Sciatic nerve (tissue), 2 donors: Measurements from ENCODE around the gene AFAP1L2. TPM values are rescaled to one million over a fixed set of nuclear protein-coding genes. Genes with fewer than 3 reads are reported as not detected.

Experiments used
- ATAC-seq: fragments of 200-7000 bp; cut with Tn5 transposase; one replicate; pipeline ENCODE4 v1.9.1; 2020; ENCODE audit warnings: mild to moderate bottlenecking, moderate library complexity
- DNase-seq: peaks from one replicate; pipeline ENCODE4 v3.0.0-alpha.2; 2020; ENCODE audit warnings: low spot score
- intact Hi-C: fragments of 100-400 bp; cut with DNase I; formaldehyde crosslinking; loops from one replicate; pipeline ENCODE4 v1.14.2; 2022
- total RNA-seq: library from RNA; stranded (reverse); fragmentation: NEBNext Ultra II Directional; extraction: Animal tissue kit (Norgen Biotek cat#: 25700); gene quantifications from one replicate; pipeline ENCODE4 v1.2.1, GENCODE V29; 2021
- donor health status: DM: no; HTN: no; CAD: no.
- donor health status: DM: no; HTN: no; CAD: no.

The AFAP1L2 gene
- total RNA-seq, 1 donor from 2014 or later = 144 TPM

DNA sequence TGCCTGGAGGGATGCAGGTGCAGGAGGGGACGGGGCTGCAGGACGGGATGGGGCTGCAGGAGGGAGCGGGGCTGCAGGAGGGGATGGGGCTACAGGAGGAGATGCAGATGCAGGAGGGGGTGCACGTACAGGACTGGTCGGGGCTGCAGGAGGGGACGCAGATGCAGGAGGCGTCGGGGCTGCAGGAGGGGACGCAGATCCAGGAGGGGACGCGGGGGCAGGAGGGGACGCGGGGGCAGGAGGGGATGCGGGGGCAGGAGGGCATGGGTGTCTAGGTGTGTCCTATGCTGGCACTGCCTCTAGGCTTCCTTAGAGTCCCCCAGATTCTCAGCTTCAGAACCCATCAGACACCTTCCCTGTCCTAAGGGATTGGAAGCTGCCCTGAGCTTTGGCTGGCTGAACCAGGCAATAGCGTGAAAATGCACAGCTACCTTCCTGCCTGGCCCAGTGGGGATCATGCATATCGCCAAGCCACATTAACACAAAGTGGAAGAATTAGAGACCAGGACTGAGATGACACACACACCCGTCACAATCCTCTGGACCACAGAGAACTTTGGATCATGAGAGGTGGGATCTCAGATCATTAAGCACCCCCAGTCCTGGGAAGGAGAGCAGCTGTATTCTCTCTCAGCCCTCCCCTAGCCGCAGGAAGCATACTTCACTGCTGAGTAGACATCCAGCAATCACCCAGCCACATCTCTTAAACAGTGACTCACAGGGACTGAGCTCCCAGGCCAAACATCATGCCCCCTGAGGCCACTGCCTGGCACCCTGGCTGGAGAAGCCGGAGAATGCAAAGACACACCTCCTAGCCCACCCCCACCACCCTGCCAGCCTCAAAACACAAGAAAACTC is 98.0 kb downstream of the AFAP1L2 start:
- DNase-seq = no peak
- intact Hi-C loops = loop anchor here (10.0 kb wide), 2 partner anchors 98 to 128 kb away; partner anchors contain the start of gene AFAP1L2
- no peak for ATAC-seq

DNA sequence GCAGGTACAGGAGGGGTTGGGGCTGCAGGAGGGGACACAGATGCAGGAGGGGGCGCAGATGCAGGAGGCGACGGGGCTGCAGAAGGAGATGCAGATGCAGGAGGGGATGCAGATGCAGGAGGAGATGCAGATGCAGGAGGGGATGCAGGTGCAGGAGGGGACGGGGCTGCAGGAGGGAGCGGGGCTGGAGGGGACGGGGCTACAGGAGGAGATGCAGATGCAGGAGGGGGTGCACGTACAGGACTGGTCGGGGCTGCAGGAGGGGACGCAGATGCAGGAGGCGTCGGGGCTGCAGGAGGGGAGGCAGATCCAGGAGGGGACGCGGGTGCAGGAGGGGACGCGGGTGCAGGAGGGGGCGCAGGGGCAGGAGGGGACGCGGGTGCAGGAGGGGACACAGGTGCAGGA is 98.8 kb downstream of the AFAP1L2 start:
- no peak for DNase-seq
- no peak for ATAC-seq
- intact Hi-C loops = loop anchor here (10.0 kb wide), 2 partner anchors 99 to 129 kb away; partner anchors contain the start of gene AFAP1L2

DNA sequence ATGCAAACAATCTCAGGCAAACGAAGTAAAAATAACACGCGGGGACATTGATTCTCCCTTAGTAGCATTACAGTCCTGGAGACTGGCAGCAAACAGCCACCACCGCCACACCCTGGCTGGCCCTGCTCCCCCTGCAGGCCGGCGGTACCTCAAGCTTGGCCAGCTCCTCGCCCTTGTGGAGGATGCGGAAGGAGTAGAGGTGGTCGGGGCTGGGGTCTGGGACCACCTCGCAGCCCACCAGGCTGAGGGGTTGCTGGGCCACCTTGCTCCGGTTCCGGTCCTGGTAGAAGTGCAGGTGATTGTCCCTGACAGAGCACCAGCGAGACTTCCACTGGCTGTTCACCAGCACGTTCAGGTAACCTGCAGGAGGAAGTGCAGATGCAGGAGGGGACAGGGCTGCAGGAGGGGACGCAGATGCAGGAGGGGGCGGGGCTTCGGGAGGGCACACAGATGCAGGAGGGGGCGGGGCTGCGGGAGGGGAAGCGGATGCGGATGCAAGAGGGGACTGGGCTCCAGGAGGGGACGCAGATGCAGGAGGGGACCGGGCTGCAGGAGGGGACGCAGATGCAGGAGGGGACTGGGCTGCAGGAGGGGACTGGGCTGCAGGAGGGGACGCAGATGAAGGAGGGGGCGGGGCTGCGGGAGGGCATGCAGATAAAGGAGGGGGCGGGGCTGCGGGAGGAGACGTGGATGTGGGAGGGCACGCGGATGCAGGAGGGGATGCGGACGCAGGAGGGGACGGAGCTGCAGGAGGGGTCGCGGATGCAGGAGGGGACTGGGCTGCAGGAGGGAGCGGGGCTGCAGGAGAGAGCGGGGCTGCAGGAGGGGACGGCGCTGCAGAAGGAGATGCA is 99.5 kb downstream of the AFAP1L2 start:
- intact Hi-C loops = loop anchor here (10.0 kb wide), 2 partner anchors 100 to 130 kb away; partner anchors contain the start of gene AFAP1L2
- no peak for DNase-seq

DNA sequence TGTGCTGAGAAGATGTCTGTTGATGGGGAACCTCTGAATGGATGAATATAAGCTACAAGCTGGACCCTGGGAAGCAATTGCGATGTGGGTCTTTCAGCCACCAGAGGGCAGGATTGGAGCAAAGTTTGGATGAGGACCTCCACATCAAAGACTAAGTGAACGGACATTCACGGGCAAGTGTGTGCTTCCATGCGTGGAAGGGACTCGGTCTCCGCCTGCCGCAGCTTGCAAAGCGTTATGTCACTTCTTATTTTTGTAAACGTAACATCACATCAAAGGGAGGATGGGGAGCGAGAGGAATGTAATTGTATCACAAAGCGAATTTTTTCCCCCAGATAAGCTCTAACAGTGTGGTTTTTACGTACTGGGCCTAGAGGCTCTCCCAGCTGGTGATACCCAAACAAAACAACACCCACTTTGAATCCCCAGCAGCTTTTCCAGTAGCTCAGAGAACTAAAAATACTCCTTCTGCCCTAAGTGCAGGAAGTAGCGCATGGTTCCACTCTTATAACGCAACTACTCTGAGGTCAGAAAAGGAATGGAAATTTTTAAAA is 100.2 kb downstream of the AFAP1L2 start:
- intact Hi-C loops = loop anchor here (10.0 kb wide), 2 partner anchors 101 to 131 kb away; partner anchors contain the start of gene AFAP1L2
- DNase-seq (peak; percentile 92), ATAC-seq (peak; percentile 85)

More for the DNA sequence above, 99.5 kb downstream of the AFAP1L2 start:
- peak; percentile 49 for ATAC-seq

DNA sequence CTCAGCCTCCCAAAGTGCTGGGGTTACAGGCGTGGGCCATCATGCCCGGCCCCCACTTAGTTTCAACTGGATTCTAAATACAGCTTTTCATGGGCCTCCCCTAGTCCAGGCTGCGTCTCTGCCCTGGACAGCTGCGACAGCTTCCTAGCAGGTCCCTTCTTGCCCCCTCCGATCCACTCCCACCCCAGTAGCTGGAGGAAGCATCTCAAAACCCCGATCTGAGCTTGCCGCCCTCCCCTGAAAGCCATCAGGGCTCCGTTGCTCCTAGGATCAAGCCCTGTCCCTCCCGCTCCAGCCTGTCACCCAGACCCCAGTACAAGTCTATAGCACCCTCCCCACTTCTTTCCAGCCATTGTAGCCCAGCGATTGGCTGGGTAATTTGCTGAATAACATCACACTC is 100.7 kb downstream of the AFAP1L2 start:
- intact Hi-C loops = loop anchor here (10.0 kb wide), 2 partner anchors 101 to 131 kb away; partner anchors contain the start of gene AFAP1L2
- DNase-seq (no peak), ATAC-seq (no peak)

DNA sequence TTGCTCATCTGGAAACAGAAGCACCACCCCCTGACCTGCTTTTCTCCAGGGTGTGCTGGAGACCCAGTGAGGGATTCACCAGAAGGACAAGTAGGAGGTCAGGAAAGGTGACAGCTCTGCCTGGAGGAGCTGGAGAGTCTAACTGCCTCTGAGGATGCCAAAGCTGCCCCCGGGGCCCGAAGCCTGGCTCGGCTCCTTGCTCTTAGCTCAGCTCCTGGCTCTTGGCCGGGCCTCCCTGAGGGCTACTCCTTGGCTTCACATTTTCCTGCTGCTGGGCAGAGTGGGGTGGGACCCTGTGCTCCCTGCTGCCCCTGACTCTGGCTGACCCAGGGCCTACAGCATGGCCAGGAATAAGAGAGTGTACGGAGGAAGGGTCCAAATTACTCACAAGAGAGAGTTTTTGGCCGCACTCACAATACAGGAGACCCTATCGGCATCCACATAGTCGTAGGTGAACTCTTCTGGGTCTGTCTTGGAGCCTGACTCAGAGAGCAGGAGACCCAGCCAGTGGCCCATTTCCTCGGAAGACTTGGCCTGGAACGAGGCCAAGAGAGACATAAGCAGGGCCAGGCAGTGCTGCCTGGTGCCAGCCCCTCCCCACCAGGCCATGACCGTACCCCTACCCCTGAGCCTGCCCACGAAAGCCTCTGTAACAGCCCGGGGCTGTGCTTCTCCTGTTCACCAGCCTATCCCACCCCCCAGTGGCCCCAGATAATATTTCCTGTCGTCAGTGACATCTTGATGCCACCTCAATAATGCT is 102.2 kb downstream of the AFAP1L2 start:
- intact Hi-C loops = loop anchor here (10.0 kb wide), 2 partner anchors 103 to 133 kb away; partner anchors contain the start of gene AFAP1L2
- DNase-seq (no peak), ATAC-seq (peak; percentile 43)

DNA sequence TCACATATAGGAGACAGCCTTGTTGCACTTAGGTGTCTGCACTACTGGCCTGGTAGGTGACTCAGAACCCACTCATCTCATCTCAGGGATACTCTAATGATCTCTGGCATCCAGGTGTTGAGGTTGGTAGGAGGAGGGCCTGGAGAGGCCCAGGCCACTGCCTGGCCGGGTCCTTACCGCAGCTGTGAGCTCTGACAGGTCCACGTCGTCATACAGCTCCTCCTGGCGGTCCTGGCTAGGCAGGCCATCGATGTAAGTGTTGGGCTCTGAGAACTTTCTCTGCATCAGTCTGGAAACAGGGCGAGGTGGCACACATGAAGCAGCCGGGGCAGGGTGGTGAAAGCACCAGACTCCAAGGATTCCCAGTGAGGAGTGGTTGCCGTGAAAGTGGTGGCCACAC is 103.1 kb downstream of the AFAP1L2 start:
- DNase-seq (no peak), ATAC-seq (no peak)
- intact Hi-C loops = loop anchor here (10.0 kb wide), 2 partner anchors 104 to 134 kb away; partner anchors contain the start of gene AFAP1L2

DNA sequence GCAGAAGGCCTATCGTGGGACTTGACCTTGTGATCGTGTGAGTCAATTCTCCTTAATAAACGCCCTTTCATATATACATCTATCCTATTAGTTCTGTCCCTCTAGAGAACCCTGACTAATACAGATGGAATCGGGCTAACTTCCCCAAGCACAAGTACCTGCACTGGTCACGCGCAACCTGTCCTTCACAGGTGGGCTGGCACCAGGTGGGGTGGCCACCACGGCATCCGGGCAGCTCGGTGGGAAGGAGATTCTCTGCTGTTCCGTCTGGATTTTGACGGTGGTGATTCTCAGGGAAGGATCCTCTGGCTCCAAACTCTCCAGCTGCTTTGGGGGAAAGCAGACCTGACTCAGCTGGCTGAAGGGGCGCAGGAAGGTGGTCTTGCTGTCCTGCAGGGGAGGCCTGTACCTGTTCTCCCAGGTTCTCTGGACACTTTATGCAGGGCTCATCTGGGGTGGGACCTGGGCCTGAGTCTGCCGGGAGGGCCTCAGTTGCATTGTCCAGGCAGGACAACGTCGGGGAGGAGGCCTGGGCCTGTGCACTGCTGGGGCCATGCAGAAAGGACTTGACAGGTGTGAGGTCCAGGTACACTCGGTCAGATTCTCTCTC is 104.2 kb downstream of the AFAP1L2 start:
- ATAC-seq (no peak), DNase-seq (no peak)
- intact Hi-C loops = loop anchor here (10.0 kb wide), 2 partner anchors 105 to 135 kb away; partner anchors contain the start of gene AFAP1L2

DNA sequence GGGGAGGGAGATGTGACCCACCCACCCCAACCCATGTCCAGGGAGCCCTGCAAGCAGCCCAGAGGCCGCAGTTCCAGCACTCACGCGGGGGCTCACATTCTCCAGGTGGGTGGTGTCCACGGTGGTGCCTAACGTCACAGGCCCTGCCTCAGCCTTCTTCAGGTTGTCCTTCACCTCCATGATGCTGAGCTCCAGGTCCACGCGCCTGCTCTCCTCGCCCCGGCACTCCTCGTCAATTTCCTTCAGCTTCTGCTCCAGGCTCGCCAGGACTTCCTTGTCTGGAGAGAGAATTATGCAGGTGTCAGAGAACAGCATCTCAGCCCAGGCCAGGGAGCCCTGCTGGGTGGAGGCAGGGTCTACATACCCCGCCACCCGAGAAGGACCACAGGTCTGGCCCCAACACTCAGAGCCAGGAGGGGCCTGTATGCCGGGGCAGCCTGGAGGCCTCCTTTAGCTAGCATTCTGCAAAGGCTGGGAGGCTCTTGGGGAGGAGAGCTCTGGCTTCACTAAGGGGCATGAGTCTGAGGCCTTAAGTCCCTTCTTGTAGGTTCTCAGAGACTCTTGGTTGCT is 107.1 kb downstream of the AFAP1L2 start:
- no peak for DNase-seq
- ATAC-seq = no peak
- intact Hi-C loops = no loop called here

DNA sequence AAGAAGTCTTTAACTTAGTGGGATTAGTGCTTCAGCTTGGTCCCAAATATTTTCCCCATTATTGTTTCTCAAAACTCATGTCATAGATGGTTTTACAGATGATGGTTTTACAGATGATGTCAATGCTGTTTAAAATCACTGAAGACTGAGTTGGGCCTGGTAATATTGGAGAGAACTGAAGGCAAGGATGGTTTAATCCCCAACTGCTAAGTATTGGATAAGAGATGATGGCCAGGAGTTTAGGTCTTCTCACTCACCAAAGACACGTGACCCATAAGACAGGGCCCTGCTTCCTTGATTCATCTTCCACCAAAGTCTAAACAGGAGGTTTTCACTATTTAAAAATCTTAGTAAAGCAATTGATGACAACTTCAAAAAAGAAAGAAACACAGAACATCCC is 108.9 kb downstream of the AFAP1L2 start:
- ATAC-seq = no peak
- DNase-seq = no peak
- intact Hi-C loops = no loop called here

DNA sequence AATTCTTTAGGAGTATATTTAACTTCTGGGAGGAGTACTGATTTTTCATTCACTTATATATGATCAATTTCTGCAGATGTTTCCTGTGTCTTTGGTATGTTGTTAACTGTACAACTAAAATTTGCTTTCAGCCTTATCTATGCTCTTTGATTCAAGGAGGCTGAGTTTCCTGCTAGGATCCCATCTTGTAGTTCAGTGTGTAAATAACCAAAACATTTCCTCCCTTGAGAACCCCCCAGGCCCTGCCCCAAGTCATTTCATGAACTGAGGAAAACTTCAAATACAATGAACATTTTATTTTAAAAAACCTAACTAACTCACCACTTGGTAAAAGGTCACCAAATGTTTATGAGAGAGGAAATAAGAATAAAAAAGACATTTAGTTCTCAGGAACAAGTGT is 109.8 kb downstream of the AFAP1L2 start:
- ATAC-seq (peak; percentile 55), DNase-seq (peak; percentile 27)
- intact Hi-C loops = no loop called here

DNA sequence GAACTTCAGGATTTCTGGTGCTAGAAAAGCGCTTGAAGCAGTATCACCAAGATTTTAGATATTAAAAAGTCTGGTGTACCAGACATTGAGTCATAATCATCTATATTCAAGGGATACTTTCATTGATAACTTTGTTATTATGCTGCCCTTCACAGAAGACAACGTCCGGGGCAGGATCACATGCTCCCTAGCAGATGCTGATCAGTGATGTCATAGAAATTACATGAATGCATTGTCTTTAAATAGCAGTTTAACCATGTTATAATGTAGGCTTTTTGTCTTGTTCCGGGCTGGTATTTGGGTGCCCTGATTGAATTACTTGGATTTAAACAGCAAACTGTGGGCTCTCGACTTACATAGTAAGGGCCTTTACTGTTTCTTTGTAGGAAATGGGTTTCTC is 111.2 kb downstream of the AFAP1L2 start:
- intact Hi-C loops = no loop called here
- ATAC-seq (no peak), DNase-seq (peak; percentile 17)

DNA sequence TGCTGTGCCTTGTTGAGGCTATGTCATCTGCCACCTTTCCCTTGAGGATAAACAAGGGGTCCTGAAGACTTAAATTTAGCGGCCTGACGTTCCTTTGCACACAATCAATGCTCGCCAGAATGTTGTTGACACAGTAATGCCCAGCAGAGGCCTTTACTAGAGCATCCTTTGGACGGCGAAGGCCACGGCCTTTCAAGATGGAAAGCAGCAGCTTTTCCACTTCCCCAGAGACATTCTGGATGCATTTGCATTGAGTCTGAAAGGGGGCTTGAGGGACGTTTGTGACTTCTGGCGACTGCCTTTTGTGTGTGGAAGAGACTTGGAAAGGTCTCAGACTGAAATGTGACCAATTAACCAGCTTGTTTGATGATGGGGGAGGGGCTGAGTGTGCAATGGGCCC is 112.8 kb downstream of the AFAP1L2 start:
- ATAC-seq (no peak), DNase-seq (no peak)

DNA sequence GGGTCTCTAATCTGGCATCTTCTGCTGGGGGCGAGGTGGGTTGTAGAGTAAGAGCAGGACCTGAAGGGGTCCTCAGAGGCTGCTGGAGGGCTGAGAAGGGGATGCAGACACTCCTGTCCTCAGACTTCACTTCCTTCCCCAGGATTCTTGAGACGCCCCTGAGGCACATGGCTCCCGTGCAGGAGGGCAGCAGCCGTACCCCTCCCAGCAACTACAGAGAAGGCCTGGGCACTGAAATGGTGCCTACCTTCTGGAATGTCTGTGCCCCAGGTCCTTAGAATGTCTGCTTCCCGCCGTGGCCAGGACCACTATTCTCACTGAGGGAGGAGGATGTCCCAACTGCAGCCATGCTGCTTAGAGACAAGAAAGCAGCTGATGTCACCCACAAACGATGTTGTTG is 113.2 kb downstream of the AFAP1L2 start:
- no peak for ATAC-seq
- intact Hi-C loops = no loop called here
- peak; percentile 14 for DNase-seq

More for the DNA sequence above, 112.8 kb downstream of the AFAP1L2 start:
- intact Hi-C loops = no loop called here

DNA sequence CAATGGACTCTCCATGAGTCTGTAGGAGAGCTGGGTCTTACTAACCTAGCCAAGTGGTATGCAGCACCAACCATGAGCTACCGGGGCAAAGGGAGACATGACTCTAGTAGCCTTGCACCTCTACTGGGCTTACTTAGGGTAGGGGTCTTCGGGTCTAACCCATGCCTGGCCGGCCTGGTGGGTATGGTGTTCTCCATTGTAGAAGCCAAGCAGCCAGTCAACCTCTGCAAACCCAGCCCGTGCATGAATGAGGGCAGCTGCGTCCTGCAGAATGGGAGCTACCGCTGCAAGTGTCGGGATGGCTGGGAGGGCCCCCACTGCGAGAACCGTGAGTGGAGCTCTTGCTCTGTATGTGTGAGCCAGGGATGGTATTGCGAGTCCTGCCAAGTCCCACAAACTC is 114.3 kb downstream of the AFAP1L2 start:
- intact Hi-C loops = no loop called here
- peak; percentile 48 for DNase-seq
- no peak for ATAC-seq

DNA sequence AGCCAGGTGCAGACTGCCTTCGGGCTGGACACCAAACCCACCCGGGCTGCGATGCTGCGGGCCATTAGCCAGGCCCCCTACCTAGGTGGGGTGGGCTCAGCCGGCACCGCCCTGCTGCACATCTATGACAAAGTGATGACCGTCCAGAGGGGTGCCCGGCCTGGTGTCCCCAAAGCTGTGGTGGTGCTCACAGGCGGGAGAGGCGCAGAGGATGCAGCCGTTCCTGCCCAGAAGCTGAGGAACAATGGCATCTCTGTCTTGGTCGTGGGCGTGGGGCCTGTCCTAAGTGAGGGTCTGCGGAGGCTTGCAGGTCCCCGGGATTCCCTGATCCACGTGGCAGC is 115.2 kb downstream of the AFAP1L2 start:
- ATAC-seq (peak; percentile 7), DNase-seq (peak; percentile 59)
- intact Hi-C loops = no loop called here

DNA sequence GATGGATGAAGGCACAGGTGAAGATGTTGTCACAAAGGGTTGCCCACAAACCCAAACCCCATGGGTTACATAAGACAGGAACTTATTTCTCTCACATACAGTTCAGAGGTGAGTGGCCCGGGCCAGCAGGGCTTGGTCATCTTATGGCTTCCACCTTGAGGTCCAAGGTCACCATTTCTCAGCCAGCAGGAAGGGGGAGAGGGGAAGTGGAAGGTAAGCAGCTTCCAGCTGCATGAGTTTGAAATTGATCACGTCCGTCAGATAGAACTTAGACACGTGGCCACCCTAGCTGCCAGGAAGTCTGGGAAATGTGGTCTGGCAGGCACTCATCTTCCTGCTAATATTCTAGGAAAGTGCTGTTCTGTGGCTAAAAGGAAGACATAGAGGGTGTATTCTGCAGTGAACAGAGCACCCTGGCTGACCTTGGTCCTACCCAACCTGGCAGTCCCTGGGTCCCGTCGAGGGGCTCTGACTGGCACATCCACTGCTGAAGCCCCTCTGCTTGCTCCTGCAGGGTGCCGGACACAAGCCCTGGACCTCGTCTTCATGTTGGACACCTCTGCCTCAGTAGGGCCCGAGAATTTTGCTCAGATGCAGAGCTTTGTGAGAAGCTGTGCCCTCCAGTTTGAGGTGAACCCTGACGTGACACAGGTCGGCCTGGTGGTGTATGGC is 115.7 kb downstream of the AFAP1L2 start:
- ATAC-seq = peak; percentile 52
- intact Hi-C loops = no loop called here
- peak; percentile 53 for DNase-seq
